Trophoblast cell (in vitro differentiated cells and primary cell): ENCODE measurements around the gene TACR2.
A peak's percentile ranks its signal among the peaks of the same experiment; 100 is the strongest.

Source experiments
- DNase-seq, 2 donors: peaks; one replicate each; pipeline ENCODE4 v3.0.0-alpha.2; 2016
- H2AFZ ChIP-seq: 2 replicates; pipeline ENCODE4 v1.6.1; 2013; ENCODE audit warnings: low read length, moderate library complexity, mild to moderate bottlenecking; ENCODE audit not compliant: insufficient read depth, poor library complexity
- H2AK5ac ChIP-seq: 2 replicates; pipeline ENCODE4 v1.6.1; 2013; ENCODE audit warnings: mild to moderate bottlenecking, low read length
- H2BK120ac ChIP-seq: 2 replicates; pipeline ENCODE4 v1.6.1; 2013; ENCODE audit warnings: low read length, mild to moderate bottlenecking, moderate library complexity; ENCODE audit not compliant: insufficient read depth, poor library complexity
- H2BK12ac ChIP-seq: 2 replicates; pipeline ENCODE4 v1.6.1; 2013; ENCODE audit warnings: mild to moderate bottlenecking, low read length, moderate library complexity
- H2BK5ac ChIP-seq: 2 replicates; pipeline ENCODE4 v1.6.1; 2013; ENCODE audit warnings: low read length, low read depth, moderate library complexity, mild to moderate bottlenecking; ENCODE audit not compliant: poor library complexity
- H3K14ac ChIP-seq: 2 replicates; pipeline ENCODE4 v1.6.1; 2013; ENCODE audit warnings: mild to moderate bottlenecking, low read length
- H3K18ac ChIP-seq: 2 replicates; pipeline ENCODE4 v1.6.1; 2013; ENCODE audit warnings: mild to moderate bottlenecking, low read length
- H3K23ac ChIP-seq: 2 replicates; pipeline ENCODE4 v1.6.1; 2013; ENCODE audit warnings: low read length
- H3K27ac ChIP-seq: 2 replicates; pipeline ENCODE4 v1.5.1; 2013; ENCODE audit warnings: low read depth, mild to moderate bottlenecking, inconsistent platforms, low read length, moderate library complexity
- H3K27me3 ChIP-seq: 2 replicates; pipeline ENCODE4 v1.6.1; 2013; ENCODE audit warnings: inconsistent platforms, mild to moderate bottlenecking, low read length, moderate library complexity; ENCODE audit not compliant: insufficient read depth
- H3K36me3 ChIP-seq, 2 experiments: 1 replicate in 1 of 2; 2 replicates in 1 of 2; pipeline ENCODE4 v1.6.1; 2013; ENCODE audit warnings: low read length in 2 of 2, mild to moderate bottlenecking in 2 of 2, moderate library complexity in 1 of 2; ENCODE audit not compliant: insufficient read depth in 2 of 2, control insufficient read depth in 1 of 2
- H3K4ac ChIP-seq: 2 replicates; pipeline ENCODE4 v1.6.1; 2013; ENCODE audit warnings: low read depth, mild to moderate bottlenecking, low read length, moderate library complexity
- H3K4me1 ChIP-seq, 2 experiments: 1 replicate in 1 of 2; 2 replicates in 1 of 2; pipeline ENCODE4 v1.6.1; 2013; ENCODE audit warnings: low read length in 2 of 2, mild to moderate bottlenecking in 2 of 2, moderate library complexity in 1 of 2; ENCODE audit not compliant: insufficient read depth in 2 of 2, control insufficient read depth in 1 of 2
- H3K4me2 ChIP-seq: 2 replicates; pipeline ENCODE4 v1.6.1; 2013; ENCODE audit warnings: inconsistent platforms, mild to moderate bottlenecking, low read length, moderate library complexity
- H3K4me3 ChIP-seq: 2 replicates; pipeline ENCODE4 v1.5.1; 2013; ENCODE audit warnings: mild to moderate bottlenecking, low read depth, low read length, inconsistent platforms
- H3K79me1 ChIP-seq: one replicate; pipeline ENCODE4 v1.6.1; 2013; ENCODE audit warnings: low read length
- H3K79me2 ChIP-seq: 2 replicates; pipeline ENCODE4 v1.6.1; 2013; ENCODE audit warnings: low read length, mild to moderate bottlenecking; ENCODE audit not compliant: control insufficient read depth, insufficient read depth, poor library complexity
- H3K9ac ChIP-seq: 2 replicates; pipeline ENCODE4 v1.6.1; 2013; ENCODE audit warnings: mild to moderate bottlenecking, low read length
- H3K9me3 ChIP-seq: 2 replicates; pipeline ENCODE4 v1.6.1; 2013; ENCODE audit warnings: low read depth, mild to moderate bottlenecking, control low read depth, inconsistent platforms, low read length; ENCODE audit not compliant: insufficient read depth
- H4K12ac ChIP-seq: 2 replicates; pipeline ENCODE4 v1.6.1; 2013; ENCODE audit warnings: low read depth, mild to moderate bottlenecking, low read length, moderate library complexity
- H4K8ac ChIP-seq: 2 replicates; pipeline ENCODE4 v1.6.1; 2013; ENCODE audit warnings: low read depth, mild to moderate bottlenecking, low read length, moderate library complexity
- H4K91ac ChIP-seq: one replicate; pipeline ENCODE4 v1.6.1; 2013; ENCODE audit warnings: low read depth, mild to moderate bottlenecking, low read length, moderate library complexity
- WGBS: extraction: QIAGEN DNeasy Blood & Tissue Kit; methylation state at CpG from one replicate; pipeline ENCODE4 v1.1.7; 2013; ENCODE audit warnings: missing lambda C conversion rate; ENCODE audit not compliant: insufficient read length, insufficient coverage; ENCODE audit errors: extremely low coverage; 5-methylcytosine and 5-hydroxymethylcytosine counted together

The TACR2 gene

DNA sequence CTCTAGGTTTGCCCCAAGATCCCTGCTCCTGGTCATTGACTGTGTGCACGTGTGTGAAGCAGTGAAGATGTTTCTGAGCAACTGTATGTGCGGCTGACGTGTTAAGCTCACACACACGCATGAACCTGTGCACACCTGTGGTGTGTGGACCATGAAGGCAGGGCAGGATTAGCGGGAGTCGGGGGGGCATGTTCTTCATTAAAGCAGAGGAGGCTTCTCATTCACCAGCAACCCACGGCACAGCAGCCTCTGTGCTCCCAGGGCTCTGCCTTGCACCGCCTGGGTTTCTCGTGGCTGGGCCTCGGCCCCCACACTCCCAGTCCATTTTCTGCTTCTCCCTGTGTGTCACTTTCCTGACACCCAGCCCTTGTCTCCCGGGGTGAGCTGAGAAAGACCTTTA lies 824 bp upstream of the TACR2 start:
- Histone ChIP-seq H3K4ac (no peak overlapping the region), H2BK12ac (no peak overlapping the region), H3K9ac (no peak overlapping the region), H4K12ac (no peak overlapping the region), H3K4me1 (peaks cover under 1% of the 10 kb centered on the region in 2 experiments), H3K27ac (no peak overlapping the region), H3K36me3 (no peaks in the 10 kb centered on the region), H3K14ac (no peak overlapping the region), H2AK5ac (no peak overlapping the region), H3K27me3 (no peaks in the 10 kb centered on the region), H2AFZ (no peak overlapping the region), H3K9me3 (peaks cover 9% of the 10 kb centered on the region), H3K18ac (no peak overlapping the region), H3K79me1 (peaks cover under 1% of the 10 kb centered on the region), H3K23ac (no peak overlapping the region), H2BK5ac (no peak overlapping the region), H3K4me3 (no peak overlapping the region), H3K79me2 (no peaks in the 10 kb centered on the region), H4K91ac (no peak overlapping the region), H4K8ac (no peak overlapping the region), H2BK120ac (no peak overlapping the region), H3K4me2 (no peak overlapping the region)
- WGBS, result no CpG with 5 or more reads among the region's 11 CpGs
- no peak for DNase-seq

DNA sequence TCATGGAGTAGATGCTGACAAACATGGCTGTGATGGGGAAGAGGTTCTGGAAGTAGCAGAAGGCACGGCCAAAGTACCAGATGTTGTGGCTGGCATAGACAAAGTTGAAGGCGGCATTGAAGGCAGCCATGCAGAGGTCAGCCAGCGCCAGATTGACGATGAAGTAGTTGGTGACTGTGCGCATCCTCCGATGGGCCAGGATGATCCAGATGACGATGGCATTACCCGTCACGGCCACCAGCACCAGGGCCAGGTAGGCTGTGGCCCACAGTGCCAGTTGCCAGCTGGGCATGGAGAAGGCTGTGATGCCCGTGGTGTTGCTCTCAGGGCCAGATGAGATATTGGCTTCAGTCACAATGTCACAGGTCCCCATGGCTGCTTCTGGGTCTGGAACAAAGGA lies 767 bp downstream of the TACR2 start:
- no peak overlapping the region for H2BK120ac ChIP-seq
- H3K79me2 ChIP-seq, result no peaks in the 10 kb centered on the region
- H3K4me1 ChIP-seq, result peaks cover 7 to 8% of the 10 kb centered on the region in 2 experiments
- H3K18ac ChIP-seq, result no peak overlapping the region
- no peak overlapping the region for H4K91ac ChIP-seq
- H4K12ac ChIP-seq, result no peak overlapping the region
- H3K23ac ChIP-seq, result no peak overlapping the region
- H3K4me2 ChIP-seq, result no peak overlapping the region
- no peak overlapping the region for H3K9ac ChIP-seq
- no CpG with 5 or more reads among the region's 10 CpGs for WGBS
- H3K36me3 ChIP-seq, result no peaks in the 10 kb centered on the region
- no peak overlapping the region for H3K27ac ChIP-seq
- H2AK5ac ChIP-seq, result no peak overlapping the region
- peaks cover 5% of the 10 kb centered on the region for H3K79me1 ChIP-seq
- no peaks in the 10 kb centered on the region for H3K27me3 ChIP-seq
- H2BK12ac ChIP-seq, result no peak overlapping the region
- H3K14ac ChIP-seq, result no peak overlapping the region
- H3K9me3 ChIP-seq, result peaks cover 7% of the 10 kb centered on the region
- no peak overlapping the region for H4K8ac ChIP-seq
- H3K4ac ChIP-seq, result no peak overlapping the region
- DNase-seq, result no peak
- H2BK5ac ChIP-seq, result no peak overlapping the region
- H2AFZ ChIP-seq, result no peak overlapping the region
- H3K4me3 ChIP-seq, result no peak overlapping the region

DNA sequence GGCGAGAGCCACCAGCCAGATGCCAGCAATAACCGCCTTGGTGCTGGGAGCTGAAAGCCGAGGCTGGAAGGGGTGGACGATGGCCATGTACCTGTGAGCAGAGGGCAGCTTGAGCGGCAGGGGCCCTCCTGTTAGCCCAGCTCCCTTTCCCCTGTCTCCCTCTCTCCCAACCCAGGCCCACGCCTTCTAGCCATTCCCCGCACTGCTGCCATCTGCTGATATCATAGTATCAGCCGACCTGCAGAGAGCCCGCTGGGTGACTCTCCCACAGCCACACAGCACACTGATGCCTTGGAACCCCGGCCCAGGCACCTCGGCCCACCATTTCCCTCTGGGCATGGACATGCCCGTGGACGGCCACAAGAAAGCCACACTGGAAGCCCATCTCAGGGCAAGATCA lies 1.7 kb downstream of the TACR2 start:
- Histone ChIP-seq H3K9ac (no peak overlapping the region), H3K14ac (no peak overlapping the region), H3K4ac (no peak overlapping the region), H3K27ac (no peak overlapping the region), H4K8ac (no peak overlapping the region), H3K23ac (no peak overlapping the region), H2BK5ac (no peak overlapping the region), H4K91ac (no peak overlapping the region), H3K4me3 (no peak overlapping the region), H2AK5ac (peak overlapping the region; percentile 1), H2BK120ac (no peak overlapping the region), H3K27me3 (no peaks in the 10 kb centered on the region), H2BK12ac (no peak overlapping the region), H3K79me2 (no peaks in the 10 kb centered on the region), H3K4me1 (peaks cover 11 to 15% of the 10 kb centered on the region in 2 experiments), H3K4me2 (no peak overlapping the region), H2AFZ (no peak overlapping the region), H3K18ac (no peak overlapping the region), H3K79me1 (peaks cover 8% of the 10 kb centered on the region), H4K12ac (no peak overlapping the region), H3K9me3 (peaks cover 7% of the 10 kb centered on the region), H3K36me3 (no peaks in the 10 kb centered on the region)
- WGBS, result no CpG with 5 or more reads among the region's 13 CpGs
- no peak for DNase-seq

- peak overlapping the region; percentile 1 for H2AK5ac ChIP-seq
- H4K12ac ChIP-seq, result no peak overlapping the region
- no peak overlapping the region for H3K4ac ChIP-seq
- no peak overlapping the region for H3K14ac ChIP-seq
- H4K91ac ChIP-seq, result no peak overlapping the region
- H4K8ac ChIP-seq, result no peak overlapping the region
- no peak overlapping the region for H3K23ac ChIP-seq
- H3K27ac ChIP-seq, result no peak overlapping the region
- peaks cover 8% of the 10 kb centered on the region for H3K79me1 ChIP-seq
- H3K27me3 ChIP-seq, result no peaks in the 10 kb centered on the region
- no peak overlapping the region for H2BK120ac ChIP-seq
- H3K4me1 ChIP-seq, result peaks cover 11 to 15% of the 10 kb centered on the region in 2 experiments
- no peak overlapping the region for H2BK12ac ChIP-seq
- no peak overlapping the region for H3K4me2 ChIP-seq
- DNase-seq, result no peak
- H3K9me3 ChIP-seq, result peaks cover 7% of the 10 kb centered on the region
- H3K4me3 ChIP-seq, result no peak overlapping the region
- H2AFZ ChIP-seq, result no peak overlapping the region
- H2BK5ac ChIP-seq, result no peak overlapping the region
- WGBS, result no CpG with 5 or more reads among the region's 20 CpGs
- H3K36me3 ChIP-seq, result no peaks in the 10 kb centered on the region
- H3K9ac ChIP-seq, result no peak overlapping the region
- H3K79me2 ChIP-seq, result no peaks in the 10 kb centered on the region
- H3K18ac ChIP-seq, result no peak overlapping the region
Measured at GRCh38 chr10:69414036-69415018, 2.4 kb downstream of the TACR2 start.
